GM12873 (cell line): ENCODE results near the gene CACNA1C.

Source experiments
- TF ChIP-seq, protein P1 (sequence below): IDR thresholded peaks from 2 replicates; pipeline ENCODE4 v1.5.1; 2012; ENCODE audit warnings: low read depth, mild to moderate bottlenecking, moderate library complexity, low read length, control low read depth; ENCODE audit not compliant: insufficient read depth; ENCODE audit errors: missing control alignments

Gene CACNA1C

GRCh38 chr12:2298556-2299200 is 245.9 kb downstream of the CACNA1C start:
- TF ChIP-seq, protein P1, sequence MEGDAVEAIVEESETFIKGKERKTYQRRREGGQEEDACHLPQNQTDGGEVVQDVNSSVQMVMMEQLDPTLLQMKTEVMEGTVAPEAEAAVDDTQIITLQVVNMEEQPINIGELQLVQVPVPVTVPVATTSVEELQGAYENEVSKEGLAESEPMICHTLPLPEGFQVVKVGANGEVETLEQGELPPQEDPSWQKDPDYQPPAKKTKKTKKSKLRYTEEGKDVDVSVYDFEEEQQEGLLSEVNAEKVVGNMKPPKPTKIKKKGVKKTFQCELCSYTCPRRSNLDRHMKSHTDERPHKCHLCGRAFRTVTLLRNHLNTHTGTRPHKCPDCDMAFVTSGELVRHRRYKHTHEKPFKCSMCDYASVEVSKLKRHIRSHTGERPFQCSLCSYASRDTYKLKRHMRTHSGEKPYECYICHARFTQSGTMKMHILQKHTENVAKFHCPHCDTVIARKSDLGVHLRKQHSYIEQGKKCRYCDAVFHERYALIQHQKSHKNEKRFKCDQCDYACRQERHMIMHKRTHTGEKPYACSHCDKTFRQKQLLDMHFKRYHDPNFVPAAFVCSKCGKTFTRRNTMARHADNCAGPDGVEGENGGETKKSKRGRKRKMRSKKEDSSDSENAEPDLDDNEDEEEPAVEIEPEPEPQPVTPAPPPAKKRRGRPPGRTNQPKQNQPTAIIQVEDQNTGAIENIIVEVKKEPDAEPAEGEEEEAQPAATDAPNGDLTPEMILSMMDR, result no peak

DNA sequence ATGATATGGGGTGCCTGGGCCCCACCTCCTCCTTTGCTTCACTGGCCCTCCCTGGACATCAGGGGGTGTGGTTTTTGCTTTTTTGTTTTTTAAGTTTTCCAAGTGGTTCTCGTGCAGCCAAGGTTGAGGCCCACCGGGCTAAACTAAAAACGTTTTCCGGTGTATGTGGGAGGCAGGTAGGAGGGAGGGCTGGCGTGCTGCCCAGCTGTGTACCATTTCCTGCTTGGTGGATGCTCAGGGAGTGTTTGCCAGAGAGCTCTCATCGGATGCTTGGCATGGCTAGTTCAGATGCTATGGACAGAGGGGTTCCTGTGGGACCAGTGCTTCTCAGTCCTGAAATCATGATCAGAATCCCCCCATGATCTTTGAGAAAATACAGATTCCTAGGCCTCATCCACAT is 246.4 kb downstream of the CACNA1C start:
- TF ChIP-seq, protein P1, result no peak

DNA sequence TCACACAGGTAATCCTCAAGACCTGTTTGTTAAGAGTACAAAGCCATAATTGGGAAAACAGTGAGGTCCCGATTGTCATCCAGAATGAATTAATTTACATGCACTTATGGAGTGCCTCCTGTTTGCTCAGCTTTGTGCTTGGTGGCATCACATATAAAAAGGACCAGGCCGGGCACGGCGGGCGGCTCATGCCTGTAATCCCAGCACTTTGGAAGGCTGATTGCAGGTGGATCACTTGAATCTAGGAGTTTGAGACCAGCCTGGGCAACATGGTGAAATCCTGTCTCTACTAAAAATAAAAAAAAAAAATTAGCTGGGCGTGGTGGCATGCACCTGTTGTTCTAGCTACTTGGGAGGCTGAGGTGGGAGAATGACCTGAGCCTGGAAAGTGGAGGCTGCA is 247.4 kb downstream of the CACNA1C start:
- TF ChIP-seq, protein P1, result no peak

DNA sequence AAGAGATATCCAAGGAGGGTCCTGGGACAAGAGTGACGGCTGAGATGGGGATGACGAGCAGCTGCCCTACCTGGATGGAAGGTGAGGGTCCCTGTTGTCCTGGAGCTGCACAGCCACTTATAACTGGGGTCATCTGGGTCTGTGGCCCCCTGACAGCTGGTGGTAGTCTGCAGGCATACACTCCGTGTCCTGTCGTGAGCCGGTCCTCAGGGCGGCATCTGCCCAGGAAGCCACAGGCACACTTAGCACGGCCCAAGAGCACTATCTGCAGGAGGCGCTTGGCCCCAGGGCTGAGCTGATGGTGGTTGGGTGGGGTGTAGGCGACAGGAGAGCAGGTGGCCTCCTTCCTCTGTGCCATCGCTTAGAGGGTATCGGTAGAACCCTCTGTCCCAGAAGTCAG is 248.1 kb downstream of the CACNA1C start:
- TF ChIP-seq, protein P1, result no peak

- TF ChIP-seq, protein P1, result no peak
Measured at GRCh38 chr12:2301531-2302461, 249.0 kb downstream of the CACNA1C start.

- TF ChIP-seq, protein P1, result no peak
Measured at GRCh38 chr12:2302711-2303580, 250.2 kb downstream of the CACNA1C start.
